ENCODE data around the gene PHRF1. TPM values are rescaled to one million over a fixed set of nuclear protein-coding genes. Genes with fewer than 3 reads are reported as not detected.
"Not testable (repeated sequence)": the region's sequence is repeated elsewhere in the genome, so short reads cannot be mapped to it uniquely, and the experiment has no call there.

PHRF1 gene
- total and polyA plus RNA-seq, 8 donors: 11.2 to 39.3 (median 14.8) TPM

DNA sequence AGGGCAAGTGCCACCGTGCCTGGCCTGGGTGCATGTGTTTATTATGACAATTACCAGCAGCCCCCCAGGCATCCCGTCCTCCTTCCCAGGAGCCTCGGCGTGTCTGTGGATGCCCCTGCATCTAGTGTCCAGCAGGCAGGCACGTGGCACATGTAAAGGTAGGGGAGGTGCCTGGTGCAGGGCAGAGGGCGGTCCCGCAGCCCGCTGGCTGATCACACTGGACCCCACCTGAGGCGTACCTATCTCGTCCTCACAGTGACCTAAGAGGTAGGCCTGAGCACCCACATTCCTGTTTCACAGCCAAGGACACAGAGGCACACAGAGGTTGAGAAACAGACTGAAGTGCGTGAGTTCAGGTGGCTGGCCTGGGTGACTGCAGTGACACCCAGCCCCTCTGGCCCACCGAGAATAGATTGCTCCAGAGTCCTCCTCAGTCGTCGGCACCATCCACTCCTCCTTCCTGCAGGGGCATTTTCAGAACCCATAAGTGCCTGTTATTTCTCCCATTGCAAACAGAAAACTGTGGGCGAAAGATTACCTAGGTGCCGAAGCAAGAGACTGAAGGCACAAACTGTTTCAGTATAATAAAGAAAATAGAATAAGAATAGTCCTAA is 3.0 kb upstream of the PHRF1 start:
- intact Hi-C loops (cut with DNase I): no loop called here
- FAIRE-seq (no peak), DNase-seq (no peak), ATAC-seq (no peak)
- Histone ChIP-seq H3K4me1 (peaks cover 9 to 13% (median 13%) of the 10 kb centered on the region in 3 donors), H3K4me3 (no peak overlapping the region), H3K27me3 (no peaks in the 10 kb centered on the region), H3K9me3 (no peaks in the 10 kb centered on the region), H3K36me3 (no peaks in the 10 kb centered on the region), H3K27ac (no peak overlapping the region)
- TF ChIP-seq, protein P1, sequence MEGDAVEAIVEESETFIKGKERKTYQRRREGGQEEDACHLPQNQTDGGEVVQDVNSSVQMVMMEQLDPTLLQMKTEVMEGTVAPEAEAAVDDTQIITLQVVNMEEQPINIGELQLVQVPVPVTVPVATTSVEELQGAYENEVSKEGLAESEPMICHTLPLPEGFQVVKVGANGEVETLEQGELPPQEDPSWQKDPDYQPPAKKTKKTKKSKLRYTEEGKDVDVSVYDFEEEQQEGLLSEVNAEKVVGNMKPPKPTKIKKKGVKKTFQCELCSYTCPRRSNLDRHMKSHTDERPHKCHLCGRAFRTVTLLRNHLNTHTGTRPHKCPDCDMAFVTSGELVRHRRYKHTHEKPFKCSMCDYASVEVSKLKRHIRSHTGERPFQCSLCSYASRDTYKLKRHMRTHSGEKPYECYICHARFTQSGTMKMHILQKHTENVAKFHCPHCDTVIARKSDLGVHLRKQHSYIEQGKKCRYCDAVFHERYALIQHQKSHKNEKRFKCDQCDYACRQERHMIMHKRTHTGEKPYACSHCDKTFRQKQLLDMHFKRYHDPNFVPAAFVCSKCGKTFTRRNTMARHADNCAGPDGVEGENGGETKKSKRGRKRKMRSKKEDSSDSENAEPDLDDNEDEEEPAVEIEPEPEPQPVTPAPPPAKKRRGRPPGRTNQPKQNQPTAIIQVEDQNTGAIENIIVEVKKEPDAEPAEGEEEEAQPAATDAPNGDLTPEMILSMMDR (IDR thresholded peaks at IDR 0.05): no peak
- 87 to 92% methylated on average over 16 of the region's 16 CpGs for WGBS, 2 donors

DNA sequence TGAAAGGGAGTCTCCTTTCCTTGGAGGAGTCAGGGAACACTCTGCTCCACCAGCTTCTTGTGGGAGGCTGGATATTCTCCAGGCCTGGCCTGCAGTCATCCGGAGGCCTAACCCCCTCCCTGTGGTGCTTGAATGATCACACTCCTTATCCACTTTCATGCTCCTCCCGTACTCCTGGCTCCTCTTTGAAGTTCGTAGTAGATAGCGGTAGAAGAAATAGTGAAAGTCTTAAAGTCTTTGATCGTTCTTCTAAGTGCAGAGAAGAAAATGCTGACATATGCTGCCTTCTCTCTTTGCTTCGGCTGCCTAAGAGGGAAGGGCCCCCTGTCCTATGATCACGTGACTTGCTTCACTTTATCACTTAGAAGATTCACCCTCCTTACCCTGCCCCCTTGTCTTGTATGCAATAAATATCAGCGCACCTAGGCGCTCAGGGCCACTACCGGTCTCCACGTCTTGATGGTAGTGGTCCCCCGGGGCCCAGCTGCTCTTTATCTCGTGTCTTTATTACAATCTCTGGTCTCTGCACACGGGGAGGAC is 2.2 kb upstream of the PHRF1 start:
- FAIRE-seq; intact Hi-C loops (cut with DNase I); ATAC-seq; H3K36me3 ChIP-seq; H3K9me3 ChIP-seq; H3K27ac ChIP-seq; H3K27me3 ChIP-seq; H3K4me3 ChIP-seq: not testable (repeated sequence)
- DNase-seq: peak in 1 of 6 donors; percentile 17
- peaks cover 13 to 21% (median 17%) of the 10 kb centered on the region in 3 donors for H3K4me1 ChIP-seq
- WGBS, 2 donors: 69 to 75% methylated on average over 14 of the region's 14 CpGs

DNA sequence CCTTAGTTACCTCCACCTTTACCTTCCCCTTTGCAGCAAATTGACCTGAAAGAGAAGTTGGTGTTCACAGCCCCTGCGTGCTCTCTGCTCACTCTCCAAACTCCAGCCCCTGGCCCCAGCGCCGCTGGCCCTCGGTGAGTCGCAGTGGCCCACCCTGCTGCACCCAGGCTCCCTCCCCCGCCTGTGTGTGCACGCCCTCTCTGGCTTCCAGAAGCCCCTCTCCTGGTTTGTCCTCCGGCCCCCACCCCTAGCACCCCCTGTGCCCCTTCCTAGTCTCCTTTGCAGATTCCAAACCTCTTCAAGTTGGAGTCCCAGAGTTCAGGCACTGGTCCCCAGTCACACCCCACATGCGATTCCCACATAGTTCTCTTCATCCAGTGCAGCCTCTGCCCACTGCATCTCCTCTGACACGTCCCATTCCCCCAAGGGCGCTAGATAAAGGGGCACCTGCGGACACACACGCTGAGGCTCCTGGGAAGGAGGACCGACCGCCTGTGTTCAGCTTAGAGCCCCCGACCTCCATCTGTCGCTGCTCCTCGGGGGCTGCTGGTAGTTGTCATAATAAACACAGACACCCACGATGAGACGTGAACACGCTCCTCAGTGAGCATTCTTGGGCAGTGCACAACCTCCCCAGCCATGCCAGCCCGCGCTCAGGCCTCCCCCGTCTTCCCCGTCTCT is 1.5 kb upstream of the PHRF1 start:
- H3K4me1 ChIP-seq: peaks cover 20 to 24% (median 21%) of the 10 kb centered on the region in 3 donors
- H3K27me3 ChIP-seq: no peaks in the 10 kb centered on the region
- no peak for ATAC-seq

DNA sequence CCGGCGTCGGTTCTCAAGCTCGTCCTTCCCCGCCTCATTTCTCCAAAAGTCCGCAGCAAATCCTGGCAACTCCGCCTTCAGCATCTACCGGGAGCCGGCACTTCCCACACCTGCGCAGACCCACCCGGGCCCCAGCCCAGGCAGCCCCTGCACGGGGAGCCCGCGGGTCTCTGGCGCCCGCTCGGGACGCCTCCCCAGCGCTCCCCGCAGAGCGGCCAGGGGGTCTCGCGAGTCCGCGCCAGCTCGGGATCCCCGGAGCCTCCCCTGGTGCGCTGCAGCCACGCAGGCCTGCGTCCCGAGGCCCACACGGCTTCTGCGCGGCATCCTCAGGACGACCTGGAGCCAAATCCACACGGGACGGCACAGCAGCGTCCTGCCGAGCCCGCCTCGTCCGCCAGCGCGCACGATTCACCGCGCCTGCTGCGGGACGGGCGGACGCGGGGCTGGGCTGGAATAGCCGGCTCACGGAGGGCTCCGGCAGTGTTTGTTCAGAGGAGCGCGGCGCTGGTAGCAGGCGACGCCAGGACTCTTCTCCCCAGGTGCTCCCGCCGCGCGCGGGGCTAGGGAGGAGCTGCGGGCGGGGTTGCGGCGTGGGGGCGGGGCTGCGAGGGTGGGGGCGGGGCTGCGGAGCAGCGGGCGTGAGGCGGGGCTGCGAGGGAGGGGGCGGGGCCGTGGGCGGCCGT is 816 bp upstream of the PHRF1 start:
- WGBS, 2 donors: 1 to 2% methylated on average over 51 to 72 of the region's 81 CpGs
- TF ChIP-seq, protein P1 (IDR thresholded peaks at IDR 0.05): no peak
- peak; percentile 61 to 92 (median 72) for DNase-seq

More for the DNA sequence above, 1.5 kb upstream of the PHRF1 start:
- Histone ChIP-seq H3K27ac (peak overlapping the region in 1 of 4 donors; percentile 63), H3K36me3 (no peaks in the 10 kb centered on the region), H3K4me3 (peak overlapping the region in 3 of 4 donors; percentile 65 to 79 (median 70)), H3K9me3 (no peaks in the 10 kb centered on the region)
- intact Hi-C loops (cut with DNase I): no loop called here
- 32 to 33% methylated on average over 25 of the region's 25 CpGs for WGBS, 2 donors
- DNase-seq: peak in 2 of 6 donors; percentile 58 to 71
- FAIRE-seq: no peak
- TF ChIP-seq, protein P1 (IDR thresholded peaks at IDR 0.05): no peak

More for the DNA sequence above, 816 bp upstream of the PHRF1 start:
- ATAC-seq: peak; percentile 2 to 78 (median 64)
- H3K4me1 ChIP-seq: peaks cover 22 to 31% (median 26%) of the 10 kb centered on the region in 3 donors
- H3K27me3 ChIP-seq: no peaks in the 10 kb centered on the region
- H3K36me3 ChIP-seq: no peaks in the 10 kb centered on the region
- H3K27ac ChIP-seq: peak overlapping the region; percentile 49 to 63 (median 54)
- intact Hi-C loops (cut with DNase I): no loop called here
- H3K4me3 ChIP-seq: peak overlapping the region; percentile 55 to 79 (median 68)
- FAIRE-seq: no peak
- no peaks in the 10 kb centered on the region for H3K9me3 ChIP-seq

All from pancreas (tissue), 10 donors.